Cortex of kidney (tissue), 1 donor: ENCODE measurements around the gene PALLD.
"Not testable (repeated sequence)": the region's sequence is repeated elsewhere in the genome, so short reads cannot be mapped to it uniquely, and the experiment has no call there.

Experiments used
- DNase-seq: peaks from one replicate; lab custom pipeline; 2025; lab: John Stamatoyannopoulos, UW

PALLD gene

GRCh38 chr4:168491563-168491962 is 5.3 kb upstream of the PALLD start:
- DNase-seq, result no peak

- DNase-seq, result no peak
Observed at GRCh38 chr4:168498251-168498650, 1.4 kb downstream of the PALLD start.

- DNase-seq, result no peak
Observed at GRCh38 chr4:168499241-168499640, 2.4 kb downstream of the PALLD start.

- no peak for DNase-seq
Observed at GRCh38 chr4:168501407-168501806, 4.6 kb downstream of the PALLD start.

- DNase-seq, result no peak
Observed at GRCh38 chr4:168502861-168503260, 6.0 kb downstream of the PALLD start.

GRCh38 chr4:168503652-168504362 is 7.0 kb downstream of the PALLD start:
- DNase-seq, result no peak

- no peak for DNase-seq
Observed at GRCh38 chr4:168504526-168504925, 7.7 kb downstream of the PALLD start.

- no peak for DNase-seq
Observed at GRCh38 chr4:168506014-168506413, 9.2 kb downstream of the PALLD start.

GRCh38 chr4:168507178-168507815 is 10.4 kb downstream of the PALLD start:
- DNase-seq, result no peak

- DNase-seq, result no peak
Observed at GRCh38 chr4:168508683-168509082, 11.8 kb downstream of the PALLD start.

- no peak for DNase-seq
Observed at GRCh38 chr4:168509786-168510185, 12.9 kb downstream of the PALLD start.

GRCh38 chr4:168511780-168512489 is 15.1 kb downstream of the PALLD start:
- DNase-seq, result no peak

- DNase-seq, result not testable (repeated sequence)
Observed at GRCh38 chr4:168513826-168514225, 17.0 kb downstream of the PALLD start.

- DNase-seq, result no peak
Observed at GRCh38 chr4:168514249-168514852, 17.5 kb downstream of the PALLD start.

GRCh38 chr4:168515222-168516011 is 18.6 kb downstream of the PALLD start:
- no peak for DNase-seq

GRCh38 chr4:168516841-168517240 is 20.0 kb downstream of the PALLD start:
- DNase-seq, result no peak

- DNase-seq, result no peak
Observed at GRCh38 chr4:168519576-168519975, 22.7 kb downstream of the PALLD start.

- no peak for DNase-seq
Observed at GRCh38 chr4:168521721-168522120, 24.9 kb downstream of the PALLD start.

- DNase-seq, result no peak
Observed at GRCh38 chr4:168522356-168522755, 25.5 kb downstream of the PALLD start.

- no peak for DNase-seq
Observed at GRCh38 chr4:168522829-168523489, 26.1 kb downstream of the PALLD start.

GRCh38 chr4:168524006-168524405 is 27.2 kb downstream of the PALLD start:
- no peak for DNase-seq
